Forelimb muscle (tissue), 1 donor: ENCODE data around the gene APMAP. TPM values are rescaled to one million over a fixed set of nuclear protein-coding genes. Genes with fewer than 3 reads are reported as not detected.

Source experiments
- polyA plus RNA-seq: library from polyadenylated mRNA; unstranded; fragments of 120-200 nt; gene quantifications from one replicate; pipeline ENCODE4 v1.2.1, GENCODE V29; 2013; ENCODE audit not compliant: insufficient read length

APMAP gene
- polyA plus RNA-seq, 1 donor: 44.1 TPM

Other genes with a start within 250 kb of the APMAP start
- gene CST7, start 43.5 kb downstream of the APMAP start, polyA plus RNA-seq: 0.70 TPM
- gene ACSS1, start 65.4 kb upstream of the APMAP start, polyA plus RNA-seq: 16.5 TPM
- not detected for gene VSX1, start 89.4 kb upstream of the APMAP start, polyA plus RNA-seq
- gene ENTPD6, start 203.0 kb upstream of the APMAP start, polyA plus RNA-seq: 36.0 TPM